ENCODE results near the gene ARID3B.
"Not testable (repeated sequence)": the region's sequence is repeated elsewhere in the genome, so short reads cannot be mapped to it uniquely, and the experiment has no call there.

ARID3B gene, protein sequence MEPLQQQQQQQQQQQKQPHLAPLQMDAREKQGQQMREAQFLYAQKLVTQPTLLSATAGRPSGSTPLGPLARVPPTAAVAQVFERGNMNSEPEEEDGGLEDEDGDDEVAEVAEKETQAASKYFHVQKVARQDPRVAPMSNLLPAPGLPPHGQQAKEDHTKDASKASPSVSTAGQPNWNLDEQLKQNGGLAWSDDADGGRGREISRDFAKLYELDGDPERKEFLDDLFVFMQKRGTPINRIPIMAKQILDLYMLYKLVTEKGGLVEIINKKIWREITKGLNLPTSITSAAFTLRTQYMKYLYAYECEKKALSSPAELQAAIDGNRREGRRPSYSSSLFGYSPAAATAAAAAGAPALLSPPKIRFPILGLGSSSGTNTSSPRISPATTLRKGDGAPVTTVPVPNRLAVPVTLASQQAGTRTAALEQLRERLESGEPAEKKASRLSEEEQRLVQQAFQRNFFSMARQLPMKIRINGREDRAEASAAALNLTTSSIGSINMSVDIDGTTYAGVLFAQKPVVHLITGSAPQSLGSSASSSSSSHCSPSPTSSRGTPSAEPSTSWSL

DNA sequence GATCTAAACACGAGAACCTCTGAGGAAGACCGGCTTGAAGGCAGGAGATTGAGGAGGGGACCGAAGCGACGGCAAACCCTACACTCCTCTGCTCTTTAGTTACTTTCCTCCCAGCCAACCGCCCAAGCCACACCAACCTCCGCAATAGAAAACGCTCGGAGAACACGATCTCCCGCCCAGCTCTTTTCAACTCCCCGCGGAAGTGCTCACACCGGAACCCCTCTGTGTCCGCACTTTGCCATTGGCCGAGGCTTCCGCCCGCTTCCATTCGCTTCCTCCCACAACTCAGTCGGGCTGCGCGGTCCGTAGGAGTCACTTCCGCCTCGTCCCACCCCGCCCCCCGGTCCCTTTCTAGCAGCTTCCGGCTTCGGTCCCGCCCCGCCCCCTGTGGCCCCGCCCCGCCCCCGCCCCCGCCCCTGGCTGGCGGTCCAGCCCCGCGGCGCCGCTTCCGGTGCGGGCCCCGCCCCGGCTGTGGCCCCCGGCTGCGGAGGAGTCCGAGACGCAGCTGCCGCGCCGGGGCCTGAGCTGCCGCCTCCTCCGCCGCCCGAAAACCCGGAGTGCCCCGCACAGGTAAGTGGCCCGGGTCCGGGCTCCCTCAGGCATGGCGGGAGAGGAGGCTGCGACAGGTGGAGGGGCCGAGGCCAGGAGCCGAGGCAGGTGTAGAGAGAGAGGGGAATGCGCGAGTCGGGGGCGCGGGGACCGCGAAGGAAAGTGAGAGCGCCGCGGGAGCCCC, at the start of gene ARID3B:
Gene ARID3B (plus strand): TSS at position 460 of the 733 bp plus-strand sequence. CDS start 2,717 bp downstream, outside the sequence.
- peak; percentile 66 for DNase-seq

GRCh38 chr15:74496648-74497047, 44.4 kb upstream of the ARID3B start:
- DNase-seq: no peak

- no peak for DNase-seq
Measured at GRCh38 chr15:74497584-74497983, 43.4 kb upstream of the ARID3B start.

DNA sequence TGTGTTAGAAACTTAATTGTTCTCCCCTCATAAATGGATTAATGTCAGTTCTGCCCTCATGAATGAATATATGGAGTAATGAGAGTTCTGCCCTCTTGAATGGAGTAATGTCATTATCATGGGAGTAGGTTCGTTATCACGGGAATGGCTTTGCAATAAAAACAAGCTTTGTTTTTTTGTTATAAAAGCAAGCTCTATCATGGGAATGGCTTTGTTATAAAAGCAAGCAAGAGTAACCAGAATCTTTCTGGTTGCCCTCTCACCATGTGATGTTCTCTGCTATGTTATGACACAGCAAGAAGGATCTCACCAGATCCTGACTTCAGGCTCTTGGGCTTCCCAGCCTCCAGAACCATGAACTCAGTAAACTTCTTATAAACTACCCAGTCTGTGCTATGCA, 41.7 kb upstream of the ARID3B start:
- no peak for DNase-seq

GRCh38 chr15:74500401-74500800, 40.6 kb upstream of the ARID3B start:
- no peak for DNase-seq

- DNase-seq: no peak
Measured at GRCh38 chr15:74502301-74502700, 38.7 kb upstream of the ARID3B start.

GRCh38 chr15:74504418-74504817, 36.6 kb upstream of the ARID3B start:
- DNase-seq: no peak

DNA sequence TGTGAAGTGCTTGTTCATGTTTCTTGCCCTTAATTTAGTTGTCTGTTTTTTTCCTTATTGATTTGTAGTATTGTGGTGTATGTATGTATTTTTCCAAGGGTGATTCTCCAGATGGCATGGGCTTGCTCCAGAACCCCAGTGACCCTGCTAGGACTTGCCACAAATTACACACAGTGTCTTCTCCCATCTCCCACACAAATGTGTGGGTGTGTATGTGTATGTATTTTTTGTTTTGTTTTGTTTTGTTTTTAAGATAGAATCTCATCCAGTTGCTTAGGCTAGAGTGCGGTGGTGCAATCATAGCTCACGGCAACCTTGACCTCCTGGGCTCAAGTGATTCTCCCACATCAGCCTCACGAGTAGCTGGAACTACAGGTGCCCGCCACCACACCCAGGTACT, 36.2 kb upstream of the ARID3B start:
- no peak for DNase-seq

DNA sequence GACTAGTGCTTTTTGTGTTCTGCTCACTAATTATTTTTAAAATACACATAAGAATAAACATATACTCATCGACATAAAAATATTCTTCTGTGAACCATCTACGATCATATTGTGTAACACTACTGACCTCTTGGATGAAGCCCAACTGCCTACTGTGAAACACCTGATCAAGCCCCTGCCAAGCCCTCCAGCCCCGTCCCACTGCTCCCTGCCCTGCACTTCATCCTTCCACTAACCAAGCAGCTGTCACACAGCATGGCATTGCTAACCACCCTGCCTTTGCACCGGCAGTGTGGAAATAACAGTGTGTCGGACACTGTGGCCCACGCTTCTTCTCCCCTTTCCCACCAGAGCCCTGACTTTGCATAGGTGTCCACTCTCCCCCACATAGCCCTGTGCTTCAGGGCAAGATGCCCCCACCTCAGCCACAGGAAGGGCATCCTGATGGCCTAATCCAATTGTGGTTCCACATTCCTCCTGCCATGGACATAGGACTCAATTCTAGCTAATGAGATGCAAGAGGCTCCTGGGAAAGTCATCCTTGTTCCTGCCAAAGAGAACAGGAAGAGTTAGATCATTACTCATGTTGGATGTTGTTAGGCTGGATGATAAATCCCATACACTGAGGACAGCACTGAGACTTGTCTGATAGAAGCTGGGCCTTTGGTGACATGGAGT, 35.0 kb upstream of the ARID3B start:
- no peak for DNase-seq

DNA sequence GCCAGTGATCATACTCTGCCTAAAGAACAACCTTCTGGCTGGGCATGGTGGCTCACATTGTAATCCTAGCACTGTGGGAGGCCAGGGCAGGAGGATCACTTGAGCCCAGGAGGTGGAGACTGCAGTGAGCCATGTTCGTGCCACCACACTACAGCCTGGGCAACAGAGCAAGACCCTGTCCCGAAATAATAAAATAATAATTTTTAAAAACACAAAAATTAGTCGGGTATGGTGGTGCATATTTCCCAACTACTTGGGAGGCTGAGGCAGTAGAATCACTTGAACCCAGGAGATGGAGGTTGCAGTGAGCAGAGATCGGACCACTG, 34.5 kb upstream of the ARID3B start:
- DNase-seq: no peak

GRCh38 chr15:74511583-74511982, 29.4 kb upstream of the ARID3B start:
- no peak for DNase-seq

DNA sequence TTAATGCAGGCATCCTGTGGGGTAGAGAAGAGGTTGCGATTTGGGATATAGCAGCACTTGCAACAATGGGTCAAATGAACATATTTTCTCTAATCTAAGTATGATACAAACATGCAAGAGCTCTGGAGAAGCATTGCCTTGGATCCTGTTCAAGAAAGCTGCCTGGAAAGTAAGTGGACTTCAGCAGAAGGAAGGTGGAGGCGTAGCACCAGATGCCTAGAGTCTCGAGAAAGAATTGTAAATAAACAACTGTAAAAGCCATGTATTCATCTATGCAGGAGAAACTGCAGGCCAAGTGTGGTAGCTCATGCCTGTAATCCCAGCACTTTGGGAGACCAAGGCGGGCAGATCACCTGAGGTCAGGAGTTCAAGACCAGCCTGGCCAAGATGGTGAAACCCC, 27.0 kb upstream of the ARID3B start:
- DNase-seq: not testable (repeated sequence)

DNA sequence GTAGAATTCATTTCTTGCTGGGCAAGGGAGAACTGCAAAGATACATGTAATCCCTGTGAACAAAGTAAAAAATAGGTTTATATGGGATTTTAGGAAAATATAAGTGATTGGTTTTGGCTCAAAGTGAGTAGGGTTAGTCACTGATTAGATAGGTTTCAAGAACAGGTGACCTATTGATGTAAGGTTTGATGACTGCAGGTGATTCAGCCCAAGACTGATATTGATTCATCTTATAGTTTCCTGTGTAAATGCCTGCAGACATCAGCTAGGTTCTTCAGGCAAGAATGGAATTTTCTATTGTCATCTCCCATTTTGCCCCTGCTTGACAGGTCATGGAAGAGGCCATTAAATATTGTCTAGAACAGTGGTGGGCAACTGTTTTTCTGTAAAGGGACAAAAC, 23.9 kb upstream of the ARID3B start:
- no peak for DNase-seq

GRCh38 chr15:74519311-74519710, 21.7 kb upstream of the ARID3B start:
- no peak for DNase-seq

DNA sequence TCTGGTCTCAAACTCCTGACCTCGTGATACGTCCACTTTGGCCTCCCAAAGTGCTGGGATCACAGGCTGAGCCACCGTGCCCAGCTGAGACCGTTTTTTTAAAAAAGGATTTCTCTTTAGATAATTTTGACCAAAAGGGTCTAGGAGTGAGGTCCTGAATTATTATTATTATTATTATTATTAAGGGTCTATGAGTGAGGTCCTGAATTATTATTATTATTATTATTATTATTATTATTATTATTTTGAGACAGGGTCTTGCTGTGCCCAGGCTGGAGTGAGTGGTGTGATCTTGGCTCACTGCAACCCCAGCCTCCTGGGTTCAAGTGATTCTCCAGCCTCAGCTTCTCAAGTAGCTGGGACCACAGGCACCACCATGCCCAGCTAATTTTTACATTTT, 20.6 kb upstream of the ARID3B start:
- DNase-seq: no peak

- no peak for DNase-seq
Measured at GRCh38 chr15:74523982-74524381, 17.0 kb upstream of the ARID3B start.

GRCh38 chr15:74525309-74525708, 15.7 kb upstream of the ARID3B start:
- no peak for DNase-seq

GRCh38 chr15:74525945-74526344, 15.1 kb upstream of the ARID3B start:
- DNase-seq: no peak

GRCh38 chr15:74528876-74529275, 12.1 kb upstream of the ARID3B start:
- no peak for DNase-seq

- DNase-seq: no peak
Measured at GRCh38 chr15:74529921-74530320, 11.1 kb upstream of the ARID3B start.

- DNase-seq: no peak
Measured at GRCh38 chr15:74530771-74531143, 10.3 kb upstream of the ARID3B start.

GRCh38 chr15:74531144-74531811, 9.7 kb upstream of the ARID3B start:
- no peak for DNase-seq
